Stimulated activated naive CD8-positive, alpha-beta T cell treated with anti-CD3 and anti-CD28 coated beads, Interleukin-15, Interleukin-2, amounts not matched to agents 100 ng/mL and 50 ng/mL, for 24 hours (primary cell): ENCODE measurements around the gene ABCB1.

Experiments
- H3K27ac Mint-ChIP-seq: one replicate; pipeline ENCODE4 v1.8.0; 2021; ENCODE audit warnings: mild to moderate bottlenecking, mixed read lengths
- H3K27me3 Mint-ChIP-seq: one replicate; pipeline ENCODE4 v1.8.0; 2021; ENCODE audit warnings: mixed read lengths
- H3K36me3 Mint-ChIP-seq: one replicate; pipeline ENCODE4 v1.8.0; 2021; ENCODE audit warnings: low read depth, mixed read lengths
- H3K4me1 Mint-ChIP-seq: one replicate; pipeline ENCODE4 v1.8.0; 2021; ENCODE audit warnings: low read depth, mixed read lengths
- H3K4me3 Mint-ChIP-seq: one replicate; pipeline ENCODE4 v1.8.0; 2021; ENCODE audit warnings: mild to moderate bottlenecking, mixed read lengths
- H3K9me3 Mint-ChIP-seq: one replicate; pipeline ENCODE4 v1.8.0; 2021; ENCODE audit warnings: mixed read lengths

Gene ABCB1

GRCh38 chr7:87512906-87513305, 87.8 kb downstream of the ABCB1 start:
- Mint-ChIP-seq H3K27ac (no peak overlapping the region), H3K4me1 (peaks cover 5% of the 10 kb centered on the region), H3K4me3 (no peak overlapping the region), H3K9me3 (no peaks in the 10 kb centered on the region), H3K36me3 (peaks cover 11% of the 10 kb centered on the region), H3K27me3 (no peaks in the 10 kb centered on the region)

DNA sequence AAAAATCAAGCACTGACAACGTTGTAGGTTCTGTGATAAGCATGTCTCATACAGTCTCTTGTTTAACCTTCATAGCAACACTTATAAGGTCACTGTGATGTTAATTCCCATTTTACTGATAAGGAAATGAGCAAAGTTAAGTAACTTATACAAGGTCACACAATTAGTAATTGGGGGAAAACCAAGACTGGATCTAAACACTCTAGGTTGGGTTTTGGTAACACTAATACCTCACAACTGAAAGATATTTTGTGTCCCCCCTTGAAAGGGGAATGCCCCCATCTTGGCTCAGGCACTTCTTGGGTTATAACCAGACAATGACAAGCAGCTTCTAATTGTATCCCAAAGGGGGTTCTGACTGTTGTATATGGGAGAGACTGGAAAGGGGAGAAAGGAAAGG, 89.2 kb downstream of the ABCB1 start:
- Mint-ChIP-seq H3K27ac (no peak overlapping the region), H3K36me3 (peaks cover 11% of the 10 kb centered on the region), H3K27me3 (no peaks in the 10 kb centered on the region), H3K9me3 (no peaks in the 10 kb centered on the region), H3K4me1 (peaks cover 5% of the 10 kb centered on the region), H3K4me3 (no peak overlapping the region)

GRCh38 chr7:87510411-87510875, 90.2 kb downstream of the ABCB1 start:
- no peaks in the 10 kb centered on the region for H3K9me3 Mint-ChIP-seq
- H3K36me3 Mint-ChIP-seq: peaks cover 11% of the 10 kb centered on the region
- H3K27me3 Mint-ChIP-seq: no peaks in the 10 kb centered on the region
- H3K4me3 Mint-ChIP-seq: no peak overlapping the region
- no peak overlapping the region for H3K27ac Mint-ChIP-seq
- H3K4me1 Mint-ChIP-seq: peaks cover 9% of the 10 kb centered on the region

GRCh38 chr7:87507446-87507845, 93.2 kb downstream of the ABCB1 start:
- H3K4me1 Mint-ChIP-seq: peaks cover 9% of the 10 kb centered on the region
- H3K36me3 Mint-ChIP-seq: no peaks in the 10 kb centered on the region
- no peak overlapping the region for H3K27ac Mint-ChIP-seq
- no peaks in the 10 kb centered on the region for H3K9me3 Mint-ChIP-seq
- H3K4me3 Mint-ChIP-seq: no peak overlapping the region
- no peaks in the 10 kb centered on the region for H3K27me3 Mint-ChIP-seq

- Mint-ChIP-seq H3K36me3 (no peaks in the 10 kb centered on the region), H3K4me1 (peaks cover 9% of the 10 kb centered on the region), H3K27me3 (no peaks in the 10 kb centered on the region), H3K9me3 (no peaks in the 10 kb centered on the region), H3K4me3 (no peak overlapping the region), H3K27ac (no peak overlapping the region)
These were observed 94.2 kb downstream of the ABCB1 start for GRCh38 chr7:87506246-87507180.

- Mint-ChIP-seq H3K9me3 (no peaks in the 10 kb centered on the region), H3K27me3 (no peaks in the 10 kb centered on the region), H3K4me3 (no peak overlapping the region), H3K4me1 (peaks cover 7% of the 10 kb centered on the region), H3K36me3 (no peaks in the 10 kb centered on the region), H3K27ac (no peak overlapping the region)
These were observed 95.0 kb downstream of the ABCB1 start for GRCh38 chr7:87505557-87506245.

- no peaks in the 10 kb centered on the region for H3K27me3 Mint-ChIP-seq
- H3K4me1 Mint-ChIP-seq: peaks cover 4% of the 10 kb centered on the region
- H3K27ac Mint-ChIP-seq: no peak overlapping the region
- H3K4me3 Mint-ChIP-seq: no peak overlapping the region
- no peaks in the 10 kb centered on the region for H3K36me3 Mint-ChIP-seq
- H3K9me3 Mint-ChIP-seq: no peaks in the 10 kb centered on the region
These were observed 95.6 kb downstream of the ABCB1 start for GRCh38 chr7:87505122-87505521.

DNA sequence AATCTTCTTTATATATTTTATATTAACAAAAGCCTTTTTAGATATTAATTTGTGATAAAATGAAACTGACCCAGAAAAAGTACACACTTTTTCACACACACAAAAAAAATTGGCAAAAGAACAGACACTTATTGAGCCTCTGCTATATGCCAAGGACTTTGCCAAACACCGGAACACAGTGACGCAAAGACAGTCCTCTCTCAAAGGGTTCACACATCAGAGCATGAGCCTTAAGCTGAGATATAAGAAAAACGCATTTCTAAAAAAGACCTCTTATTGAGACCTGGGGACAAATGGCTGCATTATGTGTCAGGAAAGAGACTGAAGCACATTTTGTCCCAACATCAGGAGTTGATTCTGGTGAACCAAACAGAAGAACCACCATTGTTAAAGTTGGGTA, 101.2 kb downstream of the ABCB1 start:
- Mint-ChIP-seq H3K9me3 (no peaks in the 10 kb centered on the region), H3K4me3 (no peak overlapping the region), H3K27ac (no peak overlapping the region), H3K36me3 (no peaks in the 10 kb centered on the region), H3K27me3 (peaks cover 8% of the 10 kb centered on the region), H3K4me1 (peaks cover 7% of the 10 kb centered on the region)

DNA sequence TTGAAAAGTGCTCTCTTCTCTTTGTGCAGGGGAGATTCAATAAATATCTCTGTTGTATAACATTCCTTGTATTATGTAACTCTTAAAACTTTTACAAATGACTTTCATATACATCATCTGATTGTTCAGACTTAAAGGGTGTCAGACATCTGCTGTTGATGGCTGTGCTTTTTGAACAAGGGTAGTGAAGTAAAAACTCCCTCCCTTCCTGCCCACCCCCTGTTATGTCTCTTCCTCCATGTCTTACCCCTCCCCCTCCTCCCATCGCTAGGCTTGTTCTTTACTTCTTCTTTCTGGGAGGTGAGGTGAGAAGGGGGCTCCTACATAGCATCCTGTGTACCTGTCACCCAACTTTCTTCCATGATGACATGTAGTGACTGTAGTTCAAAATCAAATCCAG, 101.8 kb downstream of the ABCB1 start:
- Mint-ChIP-seq H3K9me3 (no peaks in the 10 kb centered on the region), H3K4me3 (no peak overlapping the region), H3K36me3 (no peaks in the 10 kb centered on the region), H3K4me1 (peaks cover 7% of the 10 kb centered on the region), H3K27me3 (peaks cover 13% of the 10 kb centered on the region), H3K27ac (no peak overlapping the region)

DNA sequence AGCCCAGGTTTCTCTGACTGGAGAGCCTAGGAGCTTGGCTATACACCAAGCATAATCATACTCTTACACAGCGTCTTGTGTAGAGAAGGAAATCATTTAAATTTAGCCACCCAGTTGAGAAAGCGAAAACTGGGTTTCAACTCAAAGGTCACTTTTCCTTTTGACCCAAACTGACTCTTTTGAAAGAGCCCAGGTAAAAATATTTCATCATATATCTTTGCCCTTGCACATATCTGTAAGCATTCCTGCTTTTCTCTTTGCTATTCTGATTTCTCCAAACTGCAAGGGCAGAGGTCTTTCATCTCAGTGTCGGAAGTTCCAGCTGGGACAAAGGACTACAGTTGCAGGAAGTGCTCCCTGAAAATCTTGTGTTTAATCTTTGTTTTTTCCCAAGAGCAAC, 103.2 kb downstream of the ABCB1 start:
- H3K4me3 Mint-ChIP-seq: no peak overlapping the region
- no peaks in the 10 kb centered on the region for H3K36me3 Mint-ChIP-seq
- no peak overlapping the region for H3K27ac Mint-ChIP-seq
- peaks cover 13% of the 10 kb centered on the region for H3K27me3 Mint-ChIP-seq
- H3K4me1 Mint-ChIP-seq: peaks cover 7% of the 10 kb centered on the region
- no peaks in the 10 kb centered on the region for H3K9me3 Mint-ChIP-seq

GRCh38 chr7:87495366-87495765, 105.3 kb downstream of the ABCB1 start:
- Mint-ChIP-seq H3K9me3 (peaks cover 3% of the 10 kb centered on the region), H3K27ac (no peak overlapping the region), H3K4me3 (no peak overlapping the region), H3K27me3 (peaks cover 16% of the 10 kb centered on the region), H3K36me3 (no peaks in the 10 kb centered on the region), H3K4me1 (peaks cover 7% of the 10 kb centered on the region)

- Mint-ChIP-seq H3K27ac (no peak overlapping the region), H3K4me1 (peaks cover 7% of the 10 kb centered on the region), H3K27me3 (peaks cover 16% of the 10 kb centered on the region), H3K4me3 (no peak overlapping the region), H3K9me3 (peaks cover 3% of the 10 kb centered on the region), H3K36me3 (no peaks in the 10 kb centered on the region)
These were observed 106.2 kb downstream of the ABCB1 start for GRCh38 chr7:87494454-87494853.

- Mint-ChIP-seq H3K9me3 (no peaks in the 10 kb centered on the region), H3K27ac (no peak overlapping the region), H3K4me3 (no peak overlapping the region), H3K4me1 (no peaks in the 10 kb centered on the region), H3K36me3 (no peaks in the 10 kb centered on the region), H3K27me3 (peaks cover 5% of the 10 kb centered on the region)
These were observed 117.6 kb downstream of the ABCB1 start for GRCh38 chr7:87483131-87483530.

GRCh38 chr7:87482115-87482514, 118.6 kb downstream of the ABCB1 start:
- Mint-ChIP-seq H3K27me3 (peaks cover 7% of the 10 kb centered on the region), H3K4me3 (no peak overlapping the region), H3K4me1 (no peaks in the 10 kb centered on the region), H3K36me3 (no peaks in the 10 kb centered on the region), H3K27ac (no peak overlapping the region), H3K9me3 (no peaks in the 10 kb centered on the region)

DNA sequence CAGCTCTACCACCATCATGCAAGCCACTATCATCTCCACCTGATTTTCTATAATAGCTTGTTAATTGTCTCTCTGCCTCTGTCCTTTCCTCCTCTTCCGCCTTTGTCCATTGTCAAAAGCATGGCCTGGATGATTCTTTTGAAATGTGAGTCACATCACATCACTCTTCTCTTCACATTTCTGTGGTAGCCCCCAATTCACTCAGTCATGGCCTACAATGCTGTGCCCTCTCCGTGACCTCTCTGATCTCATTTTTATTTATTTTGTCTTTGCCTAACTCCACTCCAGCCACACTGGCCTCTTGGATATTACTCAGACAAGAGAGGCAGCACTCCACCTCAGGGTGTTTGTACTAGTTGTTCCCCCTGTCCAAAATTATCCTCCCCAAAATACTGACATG, 120.3 kb downstream of the ABCB1 start:
- Mint-ChIP-seq H3K36me3 (no peaks in the 10 kb centered on the region), H3K4me1 (peaks cover 6% of the 10 kb centered on the region), H3K4me3 (no peak overlapping the region), H3K27me3 (peaks cover 14% of the 10 kb centered on the region), H3K27ac (no peak overlapping the region), H3K9me3 (no peaks in the 10 kb centered on the region)
